NCI-H2196 treated with DMSO at 0.1 percent for 48 hours (cell line): ENCODE results near the gene STXBP2.

ENCODE experiments used
- DNase-seq: peaks from one replicate; lab custom pipeline; 2025; ENCODE audit not compliant: unreplicated experiment; lab: John Stamatoyannopoulos, UW

STXBP2 gene

GRCh38 chr19:7612282-7613274, 24.3 kb upstream of the STXBP2 start:
- DNase-seq, result no peak

- DNase-seq, result no peak
Measured at GRCh38 chr19:7614859-7615741, 21.8 kb upstream of the STXBP2 start.

- DNase-seq, result no peak
Measured at GRCh38 chr19:7617172-7617571, 19.7 kb upstream of the STXBP2 start.

- no peak for DNase-seq
Measured at GRCh38 chr19:7617735-7618134, 19.2 kb upstream of the STXBP2 start.

- peak; percentile 34 for DNase-seq
Measured at GRCh38 chr19:7618348-7618747, 18.6 kb upstream of the STXBP2 start.

- DNase-seq, result peak; percentile 81
Measured at GRCh38 chr19:7618771-7619510, 18.0 kb upstream of the STXBP2 start.

- DNase-seq, result no peak
Measured at GRCh38 chr19:7619671-7620441, 17.1 kb upstream of the STXBP2 start.

GRCh38 chr19:7620442-7621412, 16.2 kb upstream of the STXBP2 start:
- DNase-seq, result no peak

GRCh38 chr19:7622933-7623685, 13.8 kb upstream of the STXBP2 start:
- no peak for DNase-seq

- no peak for DNase-seq
Measured at GRCh38 chr19:7623725-7624603, 12.9 kb upstream of the STXBP2 start.

- DNase-seq, result no peak
Measured at GRCh38 chr19:7624810-7625209, 12.1 kb upstream of the STXBP2 start.

- DNase-seq, result no peak
Measured at GRCh38 chr19:7625763-7626372, 11.0 kb upstream of the STXBP2 start.

GRCh38 chr19:7627166-7627565, 9.7 kb upstream of the STXBP2 start:
- no peak for DNase-seq

GRCh38 chr19:7628589-7629311, 8.2 kb upstream of the STXBP2 start:
- DNase-seq, result no peak

- DNase-seq, result peak; percentile 96
Measured at GRCh38 chr19:7629347-7630054, 7.4 kb upstream of the STXBP2 start, which contains the start of the genes PET100 and XAB2. Gene PET100 (plus strand): TSS chr19:7629793. CDS start chr19:7629834, 41 bp downstream. Gene XAB2 (minus strand): TSS chr19:7629545. CDS start chr19:7629527, 18 bp downstream.
